Neural progenitor cell (in vitro differentiated cells): ENCODE results near the gene RNF150. TPM values are rescaled to one million over a fixed set of nuclear protein-coding genes. Genes with fewer than 3 reads are reported as not detected.

Source experiments
- DNase-seq: peaks from one replicate; pipeline ENCODE4 v3.0.0-alpha.2; 2016; ENCODE audit warnings: low spot score
- H2AFZ ChIP-seq: fragments of 200-600 bp; sonication (generic); replicated peaks from 2 replicates; pipeline ENCODE4 v1.6.1; 2016; ENCODE audit warnings: antibody characterized with exemption
- H3F3A ChIP-seq: fragments of 200-600 bp; sonication (generic); 2 replicates; pipeline ENCODE4 v1.6.1; 2016; ENCODE audit warnings: antibody characterized with exemption, low read depth
- H3K27ac ChIP-seq: fragments of 200-600 bp; sonication (generic); 2 replicates; pipeline ENCODE4 v1.5.1; 2016; ENCODE audit warnings: mild to moderate bottlenecking
- H3K27me3 ChIP-seq: fragments of 200-600 bp; sonication (generic); 2 replicates; pipeline ENCODE4 v1.6.1; 2016; ENCODE audit warnings: mild to moderate bottlenecking, moderate library complexity
- H3K36me3 ChIP-seq: fragments of 200-600 bp; sonication (generic); 2 replicates; pipeline ENCODE4 v1.5.1; 2016
- H3K4me1 ChIP-seq: fragments of 200-600 bp; sonication (generic); 2 replicates; pipeline ENCODE4 v1.6.1; 2016; ENCODE audit warnings: mixed run types
- H3K4me2 ChIP-seq: fragments of 200-600 bp; sonication (generic); 2 replicates; pipeline ENCODE4 v1.6.1; 2016
- H3K4me3 ChIP-seq: fragments of 200-600 bp; sonication (generic); 2 replicates; pipeline ENCODE4 v1.5.1; 2016
- H3K79me2 ChIP-seq: fragments of 200-600 bp; sonication (generic); 2 replicates; pipeline ENCODE4 v1.6.1; 2016; ENCODE audit warnings: low read depth
- H3K9ac ChIP-seq: fragments of 200-600 bp; sonication (generic); 2 replicates; pipeline ENCODE4 v1.6.1; 2016
- H3K9me3 ChIP-seq: fragments of 200-600 bp; sonication (generic); 2 replicates; pipeline ENCODE4 v1.5.1; 2016; ENCODE audit warnings: low read depth
- H4K20me1 ChIP-seq: fragments of 200-600 bp; sonication (generic); 2 replicates; pipeline ENCODE4 v1.6.1; 2016; ENCODE audit warnings: low read depth
- H3K27ac Mint-ChIP-seq: 3 replicates; pipeline ENCODE4 v1.8.0; 2021; ENCODE audit warnings: mixed read lengths
- H3K27me3 Mint-ChIP-seq: 2 replicates; pipeline ENCODE4 v1.8.0; 2022; ENCODE audit warnings: low read depth, mild to moderate bottlenecking, inconsistent platforms, moderate library complexity, mixed read lengths; ENCODE audit not compliant: insufficient read depth
- H3K36me3 Mint-ChIP-seq: 3 replicates; pipeline ENCODE4 v1.8.0; 2021; ENCODE audit warnings: mixed read lengths
- H3K4me1 Mint-ChIP-seq: 3 replicates; pipeline ENCODE4 v1.8.0; 2021; ENCODE audit warnings: mixed read lengths
- H3K4me3 Mint-ChIP-seq: 3 replicates; pipeline ENCODE4 v1.8.0; 2021; ENCODE audit warnings: mild to moderate bottlenecking, moderate library complexity, mixed read lengths
- H3K9me3 Mint-ChIP-seq: 3 replicates; pipeline ENCODE4 v1.8.0; 2020; ENCODE audit warnings: mixed read lengths
- EZH2 ChIP-seq: fragments of 200-600 bp; sonication (generic); IDR thresholded peaks from 2 replicates; pipeline ENCODE4 v1.6.1; 2017; ENCODE audit warnings: antibody characterized with exemption, mild to moderate bottlenecking, moderate library complexity
- EZH2phosphoT487 ChIP-seq: fragments of 200-600 bp; sonication (generic); IDR thresholded peaks from 2 replicates; pipeline ENCODE4 v1.6.1; 2017; ENCODE audit warnings: antibody characterized with exemption
- total RNA-seq: library from RNA; depleted of rRNA; stranded (reverse); fragments of >200 nt; gene quantifications from 2 replicates; pipeline ENCODE4 v1.2.3, GENCODE V29; 2015; ENCODE audit warnings: low replicate concordance
- TF ChIP-seq, protein P1 (sequence below): fragments of 200-600 bp; sonication (generic); IDR thresholded peaks from 2 replicates; pipeline ENCODE4 v1.5.1; 2017; ENCODE audit warnings: antibody characterized with exemption, mild to moderate bottlenecking

The RNF150 gene
- total RNA-seq, 1 donor from 2014 or later: 1.4 TPM

DNA sequence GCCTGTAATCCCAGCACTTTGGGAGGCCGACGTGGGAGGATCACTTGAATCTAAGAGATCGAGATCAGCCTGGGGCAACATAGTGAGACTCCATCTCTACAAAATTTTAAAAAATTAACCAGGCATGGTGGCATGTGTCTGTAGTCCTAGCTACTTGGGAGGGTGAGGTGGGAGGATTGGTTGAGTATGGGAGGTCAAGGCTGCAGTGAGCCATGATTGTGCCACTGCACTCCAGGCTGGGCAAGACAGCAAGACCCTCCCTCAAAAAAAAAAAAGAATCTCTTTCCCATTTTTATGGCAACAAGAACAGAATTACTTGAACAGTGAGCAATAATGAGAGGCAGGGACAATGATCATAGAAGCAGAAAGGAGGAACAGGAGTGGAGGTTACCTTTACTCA, 94.8 kb downstream of the RNF150 start:
- Histone ChIP-seq H3K4me3 (no peak overlapping the region), H3K4me1 (no peaks in the 10 kb centered on the region), H3K27ac (no peak overlapping the region), H2AFZ (no peak overlapping the region), H3K79me2 (no peaks in the 10 kb centered on the region), H3K9ac (no peak overlapping the region), H3F3A (no peaks in the 10 kb centered on the region), H3K27me3 (no peaks in the 10 kb centered on the region), H3K36me3 (no peaks in the 10 kb centered on the region), H3K4me2 (no peak overlapping the region), H4K20me1 (no peaks in the 10 kb centered on the region), H3K9me3 (no peaks in the 10 kb centered on the region)
- no peak overlapping the region for H3K27ac Mint-ChIP-seq
- H3K27me3 Mint-ChIP-seq: no peaks in the 10 kb centered on the region
- H3K4me1 Mint-ChIP-seq: peaks cover 4% of the 10 kb centered on the region
- H3K9me3 Mint-ChIP-seq: peaks cover 8% of the 10 kb centered on the region
- peaks cover 2% of the 10 kb centered on the region for H3K36me3 Mint-ChIP-seq
- no peak overlapping the region for H3K4me3 Mint-ChIP-seq
- no peak for DNase-seq
- TF ChIP-seq, protein P1, sequence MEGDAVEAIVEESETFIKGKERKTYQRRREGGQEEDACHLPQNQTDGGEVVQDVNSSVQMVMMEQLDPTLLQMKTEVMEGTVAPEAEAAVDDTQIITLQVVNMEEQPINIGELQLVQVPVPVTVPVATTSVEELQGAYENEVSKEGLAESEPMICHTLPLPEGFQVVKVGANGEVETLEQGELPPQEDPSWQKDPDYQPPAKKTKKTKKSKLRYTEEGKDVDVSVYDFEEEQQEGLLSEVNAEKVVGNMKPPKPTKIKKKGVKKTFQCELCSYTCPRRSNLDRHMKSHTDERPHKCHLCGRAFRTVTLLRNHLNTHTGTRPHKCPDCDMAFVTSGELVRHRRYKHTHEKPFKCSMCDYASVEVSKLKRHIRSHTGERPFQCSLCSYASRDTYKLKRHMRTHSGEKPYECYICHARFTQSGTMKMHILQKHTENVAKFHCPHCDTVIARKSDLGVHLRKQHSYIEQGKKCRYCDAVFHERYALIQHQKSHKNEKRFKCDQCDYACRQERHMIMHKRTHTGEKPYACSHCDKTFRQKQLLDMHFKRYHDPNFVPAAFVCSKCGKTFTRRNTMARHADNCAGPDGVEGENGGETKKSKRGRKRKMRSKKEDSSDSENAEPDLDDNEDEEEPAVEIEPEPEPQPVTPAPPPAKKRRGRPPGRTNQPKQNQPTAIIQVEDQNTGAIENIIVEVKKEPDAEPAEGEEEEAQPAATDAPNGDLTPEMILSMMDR: no peak
- TF ChIP-seq EZH2phosphoT487: no peak
- TF ChIP-seq EZH2: no peak

DNA sequence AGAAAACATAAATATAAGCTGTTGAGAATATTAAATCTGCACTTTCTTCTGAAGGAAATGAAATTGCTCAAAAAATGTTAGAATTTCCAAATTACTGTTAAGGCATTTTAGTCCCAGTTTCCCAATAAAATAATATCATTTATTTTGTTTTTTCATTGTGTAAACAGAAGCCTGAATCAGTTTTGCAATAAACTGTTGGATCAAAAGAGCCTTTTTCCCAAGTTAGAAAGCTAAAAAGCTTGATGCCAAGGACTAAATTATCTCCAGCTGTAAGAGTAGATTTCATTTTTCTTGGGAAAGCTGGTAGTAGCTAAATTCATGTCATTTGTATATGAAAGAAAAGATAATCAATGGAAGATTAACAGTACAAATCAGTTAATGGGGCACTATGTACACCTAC, 95.8 kb downstream of the RNF150 start:
- Mint-ChIP-seq H3K9me3 (peaks cover 12% of the 10 kb centered on the region), H3K4me1 (peaks cover 4% of the 10 kb centered on the region), H3K27me3 (no peaks in the 10 kb centered on the region), H3K27ac (no peak overlapping the region), H3K36me3 (peaks cover 5% of the 10 kb centered on the region), H3K4me3 (no peak overlapping the region)
- H3K4me2 ChIP-seq: no peak overlapping the region
- H3K27me3 ChIP-seq: no peaks in the 10 kb centered on the region
- no peaks in the 10 kb centered on the region for H3K9me3 ChIP-seq
- no peak for DNase-seq
- H4K20me1 ChIP-seq: no peaks in the 10 kb centered on the region
- H3F3A ChIP-seq: no peaks in the 10 kb centered on the region
- H3K27ac ChIP-seq: no peak overlapping the region
- H3K79me2 ChIP-seq: no peaks in the 10 kb centered on the region
- TF ChIP-seq, protein P1: no peak
- TF ChIP-seq EZH2 (no peak), EZH2phosphoT487 (no peak)
- no peak overlapping the region for H3K4me3 ChIP-seq
- no peak overlapping the region for H2AFZ ChIP-seq
- no peaks in the 10 kb centered on the region for H3K36me3 ChIP-seq
- H3K9ac ChIP-seq: no peak overlapping the region
- no peaks in the 10 kb centered on the region for H3K4me1 ChIP-seq

DNA sequence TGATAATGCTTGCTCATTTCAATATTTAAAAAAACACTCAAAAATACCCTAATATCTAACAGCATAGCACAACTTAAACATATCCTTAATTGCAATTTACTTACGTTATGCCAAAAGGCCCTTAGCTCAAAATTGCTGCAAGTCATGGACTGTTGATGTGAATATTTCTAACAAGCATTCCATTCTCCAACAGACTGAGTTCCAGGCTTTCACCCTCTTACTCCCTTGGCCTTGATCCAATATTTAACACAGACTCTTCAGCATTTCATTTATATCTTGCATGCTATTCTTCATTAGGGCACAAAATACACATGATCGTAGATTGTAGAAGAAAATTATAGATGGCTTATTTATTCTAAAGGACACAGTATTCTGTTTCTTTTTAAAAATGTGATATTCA, 96.5 kb downstream of the RNF150 start:
- H3K27me3 ChIP-seq: no peaks in the 10 kb centered on the region
- no peaks in the 10 kb centered on the region for H4K20me1 ChIP-seq
- H3K36me3 ChIP-seq: no peaks in the 10 kb centered on the region
- H3K9ac ChIP-seq: no peak overlapping the region
- Mint-ChIP-seq H3K27me3 (no peaks in the 10 kb centered on the region), H3K4me1 (peaks cover 4% of the 10 kb centered on the region), H3K4me3 (no peak overlapping the region), H3K36me3 (peaks cover 5% of the 10 kb centered on the region), H3K9me3 (peaks cover 12% of the 10 kb centered on the region), H3K27ac (no peak overlapping the region)
- no peak for DNase-seq
- TF ChIP-seq EZH2: no peak
- TF ChIP-seq, protein P1: no peak
- TF ChIP-seq EZH2phosphoT487: no peak
- no peak overlapping the region for H3K27ac ChIP-seq
- no peak overlapping the region for H3K4me2 ChIP-seq
- H3K9me3 ChIP-seq: no peaks in the 10 kb centered on the region
- no peak overlapping the region for H3K4me3 ChIP-seq
- H2AFZ ChIP-seq: no peak overlapping the region
- no peaks in the 10 kb centered on the region for H3K4me1 ChIP-seq
- no peaks in the 10 kb centered on the region for H3K79me2 ChIP-seq
- no peaks in the 10 kb centered on the region for H3F3A ChIP-seq

DNA sequence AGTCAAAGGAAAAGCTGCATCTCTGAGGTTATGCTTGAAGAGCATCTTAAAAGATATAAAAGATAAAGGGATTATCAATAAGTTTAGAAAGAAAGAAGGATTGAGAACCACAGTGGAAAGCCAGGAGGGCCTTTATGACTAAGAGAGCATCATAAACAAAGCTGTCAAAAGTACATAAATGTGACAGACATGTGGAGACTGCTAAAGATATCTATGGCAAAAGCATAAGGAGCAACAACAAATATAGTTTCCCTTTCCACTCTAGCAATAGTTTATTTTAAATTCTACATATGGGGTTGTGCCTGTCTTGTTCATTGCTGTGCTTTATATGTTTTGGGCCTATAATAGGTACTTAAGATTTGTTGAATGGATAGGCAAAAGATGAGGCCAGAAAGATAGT, 97.3 kb downstream of the RNF150 start:
- Histone ChIP-seq H3K27ac (no peak overlapping the region), H3K4me2 (no peak overlapping the region), H3K27me3 (no peaks in the 10 kb centered on the region), H3F3A (no peaks in the 10 kb centered on the region), H3K4me1 (no peaks in the 10 kb centered on the region), H3K9ac (no peak overlapping the region), H3K79me2 (no peaks in the 10 kb centered on the region), H3K36me3 (no peaks in the 10 kb centered on the region), H3K9me3 (no peaks in the 10 kb centered on the region), H2AFZ (no peak overlapping the region), H3K4me3 (no peak overlapping the region), H4K20me1 (no peaks in the 10 kb centered on the region)
- DNase-seq: no peak
- H3K4me1 Mint-ChIP-seq: no peaks in the 10 kb centered on the region
- peaks cover 12% of the 10 kb centered on the region for H3K9me3 Mint-ChIP-seq
- H3K4me3 Mint-ChIP-seq: no peak overlapping the region
- H3K27me3 Mint-ChIP-seq: no peaks in the 10 kb centered on the region
- TF ChIP-seq, protein P1: no peak
- TF ChIP-seq EZH2 (no peak), EZH2phosphoT487 (no peak)
- no peak overlapping the region for H3K27ac Mint-ChIP-seq
- peaks cover 5% of the 10 kb centered on the region for H3K36me3 Mint-ChIP-seq
